ENCODE measurements around the gene GASK1A.

- no peak for TF ChIP-seq EP300 (IDR thresholded peaks at IDR 0.05)
- TF ChIP-seq CTCF (IDR thresholded peaks at IDR 0.05): no peak
- TF ChIP-seq POLR2A (IDR thresholded peaks at IDR 0.05): no peak
- no peak for TF ChIP-seq POLR2AphosphoS5 (IDR thresholded peaks at IDR 0.05)
Measured at GRCh38 chr3:42934910-42935309, 44.2 kb upstream of the GASK1A start.

Measured in sigmoid colon (tissue), 4 donors.